Karpas-422 (cell line): ENCODE data around the gene SLC35D2. TPM values are rescaled to one million over a fixed set of nuclear protein-coding genes. Genes with fewer than 3 reads are reported as not detected.

Experiments
- total RNA-seq: library from RNA; depleted of rRNA; stranded (reverse); fragments of >200 nt; shearing (Covaris generic); gene quantifications from 2 replicates; pipeline ENCODE4 v1.2.3, GENCODE V29; 2014; ENCODE audit warnings: low replicate concordance; rRNA removed

The SLC35D2 gene
- total RNA-seq, 1 experiment from 2014 or later = 1.9 TPM

Other genes starting within 250 kb of the SLC35D2 start
- not detected in 2 replicates for gene HSD17B3, start 81.5 kb downstream of the SLC35D2 start, total RNA-seq
- 5.5 and 6.8 TPM in 2 replicates for gene ZNF367, start 34.7 kb upstream of the SLC35D2 start, total RNA-seq
- 1.8 and 7.3 TPM in 2 replicates for gene HABP4, start 66.5 kb upstream of the SLC35D2 start, total RNA-seq
- gene CDC14B, start 236.1 kb upstream of the SLC35D2 start, total RNA-seq = 0.11 and 1.3 TPM in 2 replicates